Measurements from ENCODE around the gene ARHGAP45.
A peak's percentile ranks its signal among the peaks of the same experiment; 100 is the strongest.
"Not testable (repeated sequence)": the region's sequence is repeated elsewhere in the genome, so short reads cannot be mapped to it uniquely, and the experiment has no call there.

ARHGAP45 gene

DNA sequence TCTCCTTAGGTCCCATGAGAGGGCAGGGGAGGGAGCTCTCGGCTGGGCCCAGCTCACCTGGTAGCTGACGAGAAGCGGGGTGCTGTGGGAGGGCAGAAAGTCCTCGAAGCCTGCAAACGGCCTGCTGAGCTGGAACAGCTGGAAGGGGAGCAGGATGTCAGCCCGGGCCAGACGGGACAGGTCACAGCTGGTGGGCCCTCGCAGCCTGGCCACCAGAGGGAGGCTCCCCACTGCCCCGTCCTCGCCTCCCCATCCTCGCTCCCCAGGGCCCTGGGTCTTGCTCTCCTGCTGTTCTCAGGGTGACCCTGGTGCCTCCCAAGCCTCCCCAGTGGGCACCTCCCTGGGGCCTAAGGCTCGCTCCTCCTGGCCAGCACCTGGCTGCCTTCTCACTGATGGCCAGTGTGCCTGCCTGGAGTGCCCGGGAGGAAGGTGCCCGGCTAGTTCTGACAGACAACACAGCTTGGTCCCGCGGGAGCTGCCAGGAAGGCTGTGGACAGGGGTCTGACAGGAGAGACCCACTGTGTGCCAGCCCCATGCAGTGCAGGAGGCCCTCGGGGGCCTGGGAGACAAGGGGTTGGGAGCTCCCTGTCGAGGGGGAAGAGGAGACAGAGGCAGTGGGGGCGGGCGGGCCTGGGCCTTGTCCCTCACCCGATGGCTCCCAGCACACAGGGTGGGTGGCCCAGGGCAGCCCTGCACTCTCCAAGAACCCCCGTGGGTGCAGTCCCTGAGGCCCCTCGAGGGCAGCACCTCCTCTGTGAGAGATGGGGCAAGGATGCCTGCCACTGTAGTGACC lies 57.1 kb downstream of the ARHGAP45 start:
- DNase-seq: no peak
- in situ Hi-C loops (cut with MboI; ENCODE audit: low pct_unique_long_range_greater_than_20kb, low sequenced_read_pairs): loop anchor here (10.0 kb wide), 1 partner anchor 61 kb away; no protein-coding TSS in a partner anchor

DNA sequence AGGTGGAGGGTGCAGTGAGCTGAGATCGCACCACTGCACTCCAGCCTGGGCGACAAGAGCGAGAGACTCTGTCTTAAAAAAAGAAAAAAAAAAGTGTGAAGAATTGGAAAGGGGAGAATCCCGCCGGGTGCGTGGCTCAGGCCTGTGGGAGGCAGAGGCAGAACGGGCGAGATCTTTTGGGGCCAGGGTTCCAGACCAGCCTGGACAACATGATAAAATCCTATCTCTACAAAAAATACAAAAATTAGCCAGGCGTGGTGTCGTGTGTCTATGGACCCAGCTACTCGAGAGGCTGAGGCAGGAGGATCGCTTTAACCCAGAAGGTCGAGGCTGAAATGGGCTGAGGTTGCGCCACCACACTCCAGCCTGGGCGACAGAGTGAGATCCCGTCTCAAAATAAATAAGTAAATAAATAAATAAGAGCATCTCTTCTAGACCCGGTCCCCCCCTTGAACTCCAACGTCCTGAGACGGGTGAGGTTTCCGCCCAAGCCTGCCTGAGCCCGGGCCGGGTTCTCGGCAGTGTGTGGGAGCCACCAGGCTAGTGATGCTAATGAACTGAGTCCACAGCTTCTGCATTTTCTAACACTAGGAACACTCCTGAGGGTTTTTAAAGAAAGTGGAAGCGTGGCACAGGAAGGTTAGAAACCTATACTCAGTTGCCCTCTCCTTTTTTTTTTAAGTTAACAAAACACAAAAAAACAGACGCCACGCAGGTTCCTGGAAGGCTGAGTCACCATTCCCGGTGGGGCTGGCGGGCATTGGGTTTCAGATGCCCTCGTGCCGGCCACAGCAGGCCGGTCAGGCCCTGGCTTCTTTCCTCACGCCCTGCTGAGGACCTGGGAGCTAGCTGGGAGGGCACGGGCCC lies 58.9 kb downstream of the ARHGAP45 start:
- in situ Hi-C loops (cut with MboI; ENCODE audit: low pct_unique_long_range_greater_than_20kb, low sequenced_read_pairs): loop anchor here (10.0 kb wide), 1 partner anchor 59 kb away; no protein-coding TSS in a partner anchor
- no peak for DNase-seq

DNA sequence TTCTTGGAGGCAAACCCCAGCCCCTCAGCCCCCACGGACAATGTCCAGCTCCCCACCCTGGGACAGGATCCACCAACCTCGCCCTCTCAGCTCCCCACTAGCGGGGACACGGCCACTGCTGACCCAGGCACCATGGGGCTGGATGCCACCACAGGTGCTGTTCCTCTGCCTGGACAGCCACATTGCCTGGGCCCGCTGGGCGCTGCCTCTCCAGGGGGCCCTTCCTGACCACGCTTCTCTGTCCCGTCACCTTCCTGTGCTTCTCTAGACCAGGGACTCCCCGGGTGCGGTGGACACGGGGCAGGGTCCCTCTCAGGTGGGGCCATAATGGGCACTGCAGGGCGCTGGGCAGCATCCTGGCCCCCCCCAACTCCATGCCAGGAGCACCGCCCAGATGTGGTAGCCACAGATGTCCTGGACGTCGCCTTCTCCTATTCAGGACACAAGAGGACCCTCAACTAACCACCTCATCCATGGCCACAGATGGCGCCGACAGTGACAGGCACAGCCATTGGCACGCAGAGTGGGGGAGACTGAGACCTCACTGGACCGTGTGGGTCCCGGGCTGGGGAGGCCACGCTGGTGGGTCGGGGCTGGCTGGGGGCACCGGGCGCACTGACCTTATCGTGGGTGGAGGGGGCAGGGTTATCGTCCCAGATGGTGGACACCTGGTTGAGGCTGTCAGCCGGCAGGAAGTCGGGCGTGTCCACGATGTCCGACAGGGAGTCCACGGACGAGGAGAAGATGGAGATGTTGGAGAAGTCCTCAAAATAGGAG lies 60.2 kb downstream of the ARHGAP45 start:
- in situ Hi-C loops (cut with MboI; ENCODE audit: low pct_unique_long_range_greater_than_20kb, low sequenced_read_pairs): loop anchor here (10.0 kb wide), 1 partner anchor 58 kb away; no protein-coding TSS in a partner anchor

DNA sequence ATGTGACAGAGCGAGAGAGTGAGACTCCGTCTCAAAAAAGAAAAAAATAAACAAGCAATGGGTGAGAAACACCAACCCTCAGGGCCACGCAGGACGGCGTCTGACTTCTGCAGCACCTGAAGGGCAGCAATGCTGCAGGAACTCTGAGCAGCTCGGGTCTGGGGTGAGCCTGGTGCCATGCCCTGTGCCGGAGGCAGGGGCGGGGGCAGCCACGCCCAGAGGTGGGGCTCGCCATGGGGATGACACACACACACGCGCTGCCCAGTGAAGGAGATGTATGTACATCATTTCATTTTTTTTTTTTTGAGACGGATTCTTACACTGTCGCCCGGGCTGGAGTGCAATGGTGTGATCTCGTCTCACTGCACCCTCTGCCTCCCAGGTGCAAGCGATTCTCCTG lies 61.1 kb downstream of the ARHGAP45 start:
- DNase-seq: no peak
- in situ Hi-C loops (cut with MboI; ENCODE audit: low pct_unique_long_range_greater_than_20kb, low sequenced_read_pairs): loop anchor here (10.0 kb wide), 1 partner anchor 57 kb away; no protein-coding TSS in a partner anchor

More for the DNA sequence above, 60.2 kb downstream of the ARHGAP45 start:
- DNase-seq: no peak

DNA sequence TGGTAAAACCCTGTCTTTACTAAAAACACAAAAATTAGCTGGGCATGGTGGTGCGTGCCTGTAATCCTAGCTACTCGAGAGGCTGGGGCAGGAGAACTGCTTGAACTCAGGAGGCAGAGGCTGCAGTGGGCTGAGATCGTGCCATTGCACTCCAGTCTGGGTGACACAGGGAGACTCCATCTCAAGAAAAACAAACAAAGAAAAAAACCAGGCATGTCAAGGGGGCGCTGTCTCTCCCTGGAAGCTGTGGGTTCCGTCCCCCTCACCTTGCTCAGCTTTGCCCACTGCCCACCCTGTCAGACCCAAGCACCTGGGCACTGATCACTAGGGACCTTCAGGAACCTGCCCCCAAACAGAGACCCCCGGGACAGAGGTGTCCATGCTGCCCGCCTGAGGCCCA lies 62.1 kb downstream of the ARHGAP45 start:
- in situ Hi-C loops (cut with MboI; ENCODE audit: low pct_unique_long_range_greater_than_20kb, low sequenced_read_pairs): loop anchor here (10.0 kb wide), 1 partner anchor 56 kb away; no protein-coding TSS in a partner anchor
- DNase-seq: not testable (repeated sequence)

DNA sequence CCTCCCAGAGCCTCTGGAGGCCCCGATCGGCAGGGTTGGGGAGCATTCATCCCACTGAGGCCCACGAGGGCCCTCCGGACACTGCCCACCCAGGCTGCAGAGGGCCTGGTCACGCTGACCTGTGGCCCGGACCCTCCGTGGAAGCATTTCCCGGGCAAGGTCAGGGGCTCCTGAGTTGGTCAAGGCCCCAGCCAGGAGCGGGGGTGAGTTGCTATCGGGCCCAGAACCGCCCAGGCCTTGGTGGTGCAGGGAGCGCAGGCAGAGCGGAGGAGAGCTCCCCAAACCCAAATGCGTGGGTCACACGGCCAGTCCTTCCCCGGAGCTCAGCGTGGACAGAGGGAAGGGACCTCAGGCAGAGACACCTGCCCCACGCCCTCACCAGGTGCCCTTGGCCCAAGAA lies 62.6 kb downstream of the ARHGAP45 start:
- in situ Hi-C loops (cut with MboI; ENCODE audit: low pct_unique_long_range_greater_than_20kb, low sequenced_read_pairs): loop anchor here (10.0 kb wide), 1 partner anchor 55 kb away; no protein-coding TSS in a partner anchor
- DNase-seq: no peak

DNA sequence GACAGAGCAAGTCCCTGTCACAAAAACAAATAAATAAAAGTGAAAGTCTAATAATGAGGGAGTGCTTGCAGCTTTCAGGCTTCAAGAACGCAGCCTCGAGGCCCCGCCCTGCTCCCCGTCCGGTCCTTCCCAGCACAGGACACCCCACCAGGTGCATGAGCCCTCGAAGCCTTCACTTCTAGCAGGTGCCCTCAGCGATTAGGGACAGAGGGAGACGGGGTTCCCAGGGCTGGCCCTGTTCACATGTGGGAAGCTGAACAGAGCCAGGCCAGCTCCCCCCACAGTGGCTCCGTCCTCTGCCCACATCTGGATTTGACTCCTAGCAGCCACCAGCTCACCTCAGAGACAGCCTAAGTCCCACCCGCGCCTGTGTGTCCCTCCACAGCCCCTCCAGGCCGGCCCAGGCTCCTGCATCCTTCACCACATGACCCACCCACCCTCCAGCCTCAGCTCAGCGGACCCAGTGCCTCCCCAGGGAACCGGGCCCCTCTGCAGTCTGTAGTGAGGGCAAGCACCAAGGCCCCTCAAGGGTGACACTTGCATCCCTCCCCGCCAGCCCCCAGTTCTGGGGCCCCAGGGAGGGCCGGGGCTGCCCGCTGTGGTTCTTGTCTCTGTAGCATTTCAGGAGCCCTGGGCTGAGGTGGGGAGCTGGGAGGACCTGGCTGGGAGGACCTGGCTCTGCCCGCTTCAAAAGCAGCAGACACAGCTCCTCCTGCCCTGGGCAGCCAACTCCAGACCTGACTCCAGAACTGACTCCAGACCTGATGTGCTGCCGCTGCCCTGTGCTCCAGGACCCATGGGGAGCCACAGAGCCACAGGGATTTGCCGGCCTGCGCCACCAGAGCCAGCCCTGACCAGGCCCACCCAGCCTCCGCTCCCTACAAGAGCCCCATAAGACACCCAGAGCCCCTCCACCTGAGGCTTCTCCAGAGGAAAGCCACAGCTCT lies 64.1 kb downstream of the ARHGAP45 start:
- DNase-seq: no peak
- in situ Hi-C loops (cut with MboI; ENCODE audit: low pct_unique_long_range_greater_than_20kb, low sequenced_read_pairs): no loop called here

DNA sequence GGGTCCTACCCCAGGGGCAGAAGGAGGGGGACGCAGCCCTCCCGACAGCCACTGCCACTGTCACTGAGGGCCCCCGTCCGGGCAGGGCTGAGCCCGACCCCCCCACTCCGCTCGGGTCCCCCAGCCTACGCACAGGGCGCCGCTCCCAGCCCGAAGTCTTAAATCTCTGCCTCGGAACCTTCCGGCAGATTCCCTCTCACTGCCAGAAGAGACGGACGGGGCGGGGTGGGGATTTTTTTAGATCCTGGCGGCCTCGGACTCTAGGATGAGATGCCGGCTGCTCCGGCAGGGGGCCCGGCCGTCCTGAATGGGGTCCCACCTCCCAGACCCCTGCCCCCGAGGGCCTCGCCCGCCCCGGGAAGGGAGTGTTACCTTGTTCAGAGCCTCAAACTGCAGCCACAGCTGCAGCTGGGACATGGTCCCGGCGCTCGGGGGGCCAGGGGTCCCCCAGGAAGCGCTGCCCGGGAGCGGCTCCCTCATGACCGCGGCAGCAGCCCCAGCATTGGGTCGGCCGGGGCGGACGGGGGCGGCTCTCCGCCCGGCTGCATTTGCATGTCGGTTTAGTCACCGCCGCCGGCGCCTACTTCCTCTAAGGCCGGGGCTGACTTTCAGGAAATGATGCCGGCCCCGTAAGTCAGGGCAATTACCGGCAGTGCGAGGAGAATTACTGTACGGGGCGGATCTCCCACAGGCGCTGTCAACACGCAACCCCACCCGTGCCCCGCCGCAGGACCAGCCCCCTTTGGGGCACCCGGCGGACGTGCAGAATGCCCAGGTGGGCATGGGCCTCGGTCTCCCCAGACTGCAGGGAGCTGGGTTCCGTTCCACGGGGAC lies 65.0 kb downstream of the ARHGAP45 start:
- DNase-seq: peak; percentile 81

DNA sequence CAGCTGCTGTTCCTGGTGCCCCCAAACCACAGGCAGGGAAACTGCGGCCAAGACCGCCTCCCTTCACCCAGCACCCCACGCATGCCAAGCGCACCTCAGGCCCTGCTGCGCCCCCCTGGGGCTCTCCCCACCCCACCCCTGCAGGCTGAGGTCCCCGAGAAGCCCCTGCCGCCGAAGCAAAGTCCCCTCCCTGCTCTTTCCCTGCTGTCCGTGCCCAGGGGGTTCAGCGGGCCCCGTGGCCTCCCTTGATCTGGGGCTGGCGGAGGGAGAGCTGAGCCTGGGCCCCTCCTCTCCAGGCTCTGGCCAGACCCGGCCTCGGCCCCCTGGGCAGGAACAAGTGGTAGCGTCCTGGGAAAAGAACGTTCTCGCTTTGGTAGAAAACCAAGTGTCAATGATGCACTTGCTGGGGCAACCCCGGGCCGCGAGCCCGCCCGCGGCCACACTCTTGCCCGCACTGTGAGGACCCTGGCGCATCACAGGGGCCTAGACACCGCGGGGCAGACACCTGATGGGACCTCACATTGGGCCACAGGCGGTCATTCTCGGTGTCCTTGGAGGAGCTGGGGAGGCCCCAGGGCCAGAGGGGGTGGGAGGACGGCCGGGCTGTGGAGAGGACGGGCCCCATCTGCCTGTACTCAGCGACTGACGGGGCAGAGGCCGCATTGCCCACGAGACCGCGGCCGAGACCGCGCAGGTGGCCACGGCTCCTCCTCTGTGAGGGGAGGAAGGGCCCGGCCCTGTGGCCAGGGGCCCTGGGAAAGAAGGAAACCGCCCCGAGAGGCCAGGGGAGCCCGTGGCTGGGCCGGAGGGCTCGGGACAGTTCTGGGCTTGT lies 65.8 kb downstream of the ARHGAP45 start:
- in situ Hi-C loops (cut with MboI; ENCODE audit: low pct_unique_long_range_greater_than_20kb, low sequenced_read_pairs): no loop called here
- DNase-seq: peak; percentile 32

More for the DNA sequence above, 65.0 kb downstream of the ARHGAP45 start:
- in situ Hi-C loops (cut with MboI; ENCODE audit: low pct_unique_long_range_greater_than_20kb, low sequenced_read_pairs): no loop called here

DNA sequence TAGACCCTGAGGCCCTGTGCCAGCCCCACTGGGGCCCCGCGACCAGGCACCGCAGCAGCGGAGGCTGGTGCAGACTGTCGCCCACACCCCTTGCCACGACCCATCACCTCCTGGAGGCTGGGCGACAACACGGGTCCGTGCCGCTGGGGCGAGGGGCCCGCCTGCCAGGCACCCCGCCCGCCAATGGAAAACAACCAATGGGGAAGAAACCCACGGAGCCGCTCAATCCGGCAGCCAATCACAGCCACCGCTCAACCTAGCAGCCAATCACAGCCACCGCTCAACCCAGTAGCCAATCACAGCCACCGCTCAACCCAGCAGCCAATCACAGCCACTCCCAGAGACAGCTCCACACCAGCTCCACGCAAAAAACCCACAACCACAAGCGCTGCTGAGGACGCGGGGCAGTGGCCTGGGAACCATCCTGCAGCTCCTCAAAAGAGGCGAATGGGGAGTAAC lies 66.5 kb downstream of the ARHGAP45 start:
- peak; percentile 74 for DNase-seq
- in situ Hi-C loops (cut with MboI; ENCODE audit: low pct_unique_long_range_greater_than_20kb, low sequenced_read_pairs): no loop called here

DNA sequence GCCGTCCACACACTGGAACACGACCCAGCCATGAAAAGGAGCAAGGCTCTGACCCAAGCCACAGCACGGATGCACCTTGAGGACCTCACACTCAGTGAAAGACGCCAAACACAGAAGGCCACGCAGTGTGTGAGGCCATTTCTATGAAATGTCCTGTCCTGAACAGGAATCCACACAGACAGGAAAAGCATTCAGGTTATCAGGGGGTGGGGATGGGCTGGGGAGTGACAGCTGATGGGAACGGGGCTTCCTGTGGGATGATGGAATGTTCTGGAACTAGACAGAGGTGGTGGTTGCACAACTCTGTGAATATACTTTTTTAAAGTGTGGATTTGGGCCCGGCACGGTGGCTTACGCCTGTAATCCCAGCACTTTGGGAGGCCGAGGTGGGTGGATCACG lies 67.5 kb downstream of the ARHGAP45 start:
- in situ Hi-C loops (cut with MboI; ENCODE audit: low pct_unique_long_range_greater_than_20kb, low sequenced_read_pairs): no loop called here
- no peak for DNase-seq

DNA sequence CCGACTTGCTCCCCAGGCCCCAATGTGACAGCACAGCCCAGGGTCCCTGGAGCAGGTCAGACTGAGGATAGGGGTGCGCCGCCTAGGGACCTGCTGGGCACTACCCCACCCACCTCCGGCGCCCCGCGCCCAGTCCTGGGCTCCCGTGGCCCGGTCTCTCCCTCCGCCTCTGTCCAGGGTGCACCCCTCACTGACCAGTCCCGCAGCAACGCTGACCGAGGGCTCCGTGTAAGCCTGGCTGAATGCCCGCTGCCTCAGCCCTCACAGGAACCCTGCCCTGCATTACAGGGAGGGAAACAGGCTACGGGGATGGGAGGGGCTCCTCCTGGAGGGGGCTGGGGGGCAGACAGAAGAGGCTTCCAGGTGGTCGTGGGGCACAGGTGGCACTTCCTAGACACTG lies 68.5 kb downstream of the ARHGAP45 start:
- no peak for DNase-seq
- in situ Hi-C loops (cut with MboI; ENCODE audit: low pct_unique_long_range_greater_than_20kb, low sequenced_read_pairs): no loop called here

DNA sequence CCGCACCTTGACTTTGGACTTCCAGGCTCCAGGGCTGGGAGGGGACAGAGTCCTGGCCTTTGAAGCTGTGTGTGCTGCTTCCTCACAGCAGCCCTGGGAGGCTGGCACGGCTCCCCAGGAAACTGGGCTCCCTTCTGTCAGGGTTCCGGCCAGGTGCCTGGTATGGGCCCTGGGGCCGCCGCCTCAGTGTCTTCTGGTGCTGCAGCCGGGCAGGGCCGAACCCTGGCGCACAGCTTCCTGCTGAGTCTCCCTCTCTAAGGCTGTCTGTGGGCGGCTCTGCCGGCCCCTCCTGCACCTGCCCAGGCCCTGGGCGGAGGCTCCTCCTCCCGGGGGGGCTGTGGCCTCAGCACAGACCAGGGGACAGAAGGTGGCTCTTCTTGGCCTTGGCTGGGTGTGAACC lies 69.2 kb downstream of the ARHGAP45 start:
- DNase-seq: no peak
- in situ Hi-C loops (cut with MboI; ENCODE audit: low pct_unique_long_range_greater_than_20kb, low sequenced_read_pairs): no loop called here
